GM20000 (cell line): ENCODE measurements around the gene ATP11A.
A peak's percentile ranks its signal among the peaks of the same experiment; 100 is the strongest.

Experiments
- DNase-seq: peaks from one replicate; pipeline ENCODE4 v3.0.0; 2012; ENCODE audit warnings: low spot score
- TF ChIP-seq, protein P1 (sequence below): IDR thresholded peaks from 2 replicates; pipeline ENCODE4 v1.5.1; 2012; ENCODE audit warnings: mild to moderate bottlenecking, control low read depth; ENCODE audit errors: extremely low read depth, missing control alignments

The ATP11A gene

DNA sequence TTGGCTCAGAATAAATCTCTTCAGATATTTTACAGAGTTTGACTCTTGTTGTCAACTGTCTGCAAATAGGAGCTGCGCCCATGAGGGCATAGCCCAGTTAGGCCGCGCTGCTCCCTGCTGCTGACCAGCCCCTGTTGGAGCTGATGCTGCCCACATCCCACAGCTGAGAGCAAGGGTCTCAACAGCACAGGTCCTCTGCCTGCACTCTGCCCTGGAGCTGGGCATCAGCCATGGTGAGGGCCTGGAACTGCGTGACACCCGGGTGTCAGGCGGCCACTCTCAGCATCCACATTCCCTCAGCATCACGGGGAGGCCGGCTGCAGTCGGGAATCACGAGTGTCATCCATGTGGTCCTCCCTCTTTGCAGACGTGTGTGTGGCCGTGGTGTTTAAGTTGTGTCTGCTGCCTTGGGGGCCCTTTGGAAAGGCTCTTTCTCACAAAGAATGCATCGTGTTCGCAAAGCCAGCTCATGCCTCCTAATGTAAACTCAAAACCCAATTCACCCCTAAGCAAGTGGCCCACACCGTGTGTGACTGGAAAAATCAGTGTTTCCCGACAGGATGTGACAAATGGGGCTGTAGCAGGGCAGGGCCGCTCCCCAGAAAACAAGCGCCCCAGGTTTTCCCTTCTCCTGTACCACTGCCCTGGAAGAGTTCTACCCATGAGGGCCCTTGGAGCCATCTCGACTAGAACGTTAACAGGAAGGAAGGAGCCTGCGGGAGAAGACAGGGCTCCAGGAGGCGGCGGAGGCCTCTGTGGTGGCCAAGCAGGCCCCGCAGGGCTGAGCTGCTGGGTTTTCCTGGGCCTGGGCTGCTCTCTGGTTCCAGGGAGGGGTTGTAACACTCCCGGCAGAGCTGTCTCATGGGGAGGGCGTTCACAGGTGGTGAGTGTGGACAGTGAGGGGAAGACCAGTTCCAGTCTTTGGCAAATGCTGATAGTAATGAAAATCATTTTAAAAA, 20.3 kb downstream of the ATP11A start:
- TF ChIP-seq, protein P1, sequence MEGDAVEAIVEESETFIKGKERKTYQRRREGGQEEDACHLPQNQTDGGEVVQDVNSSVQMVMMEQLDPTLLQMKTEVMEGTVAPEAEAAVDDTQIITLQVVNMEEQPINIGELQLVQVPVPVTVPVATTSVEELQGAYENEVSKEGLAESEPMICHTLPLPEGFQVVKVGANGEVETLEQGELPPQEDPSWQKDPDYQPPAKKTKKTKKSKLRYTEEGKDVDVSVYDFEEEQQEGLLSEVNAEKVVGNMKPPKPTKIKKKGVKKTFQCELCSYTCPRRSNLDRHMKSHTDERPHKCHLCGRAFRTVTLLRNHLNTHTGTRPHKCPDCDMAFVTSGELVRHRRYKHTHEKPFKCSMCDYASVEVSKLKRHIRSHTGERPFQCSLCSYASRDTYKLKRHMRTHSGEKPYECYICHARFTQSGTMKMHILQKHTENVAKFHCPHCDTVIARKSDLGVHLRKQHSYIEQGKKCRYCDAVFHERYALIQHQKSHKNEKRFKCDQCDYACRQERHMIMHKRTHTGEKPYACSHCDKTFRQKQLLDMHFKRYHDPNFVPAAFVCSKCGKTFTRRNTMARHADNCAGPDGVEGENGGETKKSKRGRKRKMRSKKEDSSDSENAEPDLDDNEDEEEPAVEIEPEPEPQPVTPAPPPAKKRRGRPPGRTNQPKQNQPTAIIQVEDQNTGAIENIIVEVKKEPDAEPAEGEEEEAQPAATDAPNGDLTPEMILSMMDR = no peak
- DNase-seq = no peak

DNA sequence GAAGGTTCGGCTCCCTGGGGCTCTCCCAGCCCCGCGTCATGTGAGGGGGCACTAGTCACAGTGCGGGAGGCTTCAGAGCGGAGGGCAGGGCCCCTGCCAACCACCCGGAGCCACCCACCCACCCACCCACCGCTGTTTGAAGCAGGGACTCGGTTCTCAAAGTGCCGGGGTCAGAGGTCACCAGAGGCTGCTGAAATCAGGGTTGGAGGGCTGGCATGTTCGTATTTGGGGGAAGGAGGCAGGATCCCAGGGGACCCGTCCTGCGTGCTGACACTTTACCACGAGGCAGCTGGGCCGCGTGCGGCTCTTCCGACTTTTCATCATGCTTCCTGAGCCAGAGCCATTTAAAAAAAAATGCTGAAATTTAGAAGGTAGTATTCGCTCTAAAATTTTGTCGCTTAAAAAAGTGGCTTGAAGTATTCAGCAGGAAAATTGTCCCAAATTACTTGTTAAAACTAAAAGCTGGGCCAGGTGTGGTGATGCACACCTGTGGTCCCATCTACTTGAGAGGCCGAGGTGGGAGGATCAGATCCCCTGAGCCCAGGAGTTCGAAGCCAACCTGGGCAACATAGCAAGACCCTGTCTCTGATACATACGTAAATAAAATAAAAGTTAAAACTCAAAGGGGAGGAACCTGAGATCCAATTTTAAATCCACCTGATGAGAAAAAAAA, 21.2 kb downstream of the ATP11A start:
- TF ChIP-seq, protein P1 = no peak
- no peak for DNase-seq

DNA sequence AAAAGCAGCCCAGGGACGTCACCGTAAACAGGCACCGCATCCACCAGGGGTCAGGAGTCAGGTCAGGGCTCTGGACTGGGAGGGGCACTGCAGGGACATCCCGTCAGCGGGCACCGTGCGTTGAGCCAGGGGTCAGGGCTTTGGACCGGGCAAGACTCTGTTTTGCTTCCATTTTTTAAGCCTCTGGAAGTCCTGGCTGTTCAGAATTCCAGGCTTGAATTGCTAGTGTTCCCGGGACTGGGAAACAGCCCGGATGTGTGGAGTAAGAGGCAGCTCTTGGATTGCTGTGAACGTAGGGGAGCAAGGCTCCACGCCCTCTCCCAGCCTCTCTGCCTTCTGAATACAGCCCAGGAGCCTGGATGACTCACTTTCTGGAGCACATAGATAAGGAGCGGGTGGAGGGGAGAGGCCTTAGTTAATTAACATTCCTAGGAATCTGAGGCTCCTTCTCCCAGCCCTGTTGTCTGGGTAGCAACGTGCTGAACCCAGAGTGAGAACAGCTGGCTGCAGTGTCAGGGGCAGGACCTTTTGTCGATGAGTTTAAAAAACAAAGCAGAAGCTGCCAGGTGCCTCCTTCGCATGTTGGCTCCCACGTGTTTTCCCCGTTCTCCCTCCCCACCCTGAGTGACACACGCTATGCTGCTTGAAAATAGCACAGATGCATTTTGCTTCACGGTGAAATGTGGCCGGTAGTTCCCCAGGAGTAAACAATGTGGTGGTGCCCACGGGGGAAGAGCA, 21.9 kb downstream of the ATP11A start:
- TF ChIP-seq, protein P1 = no peak
- DNase-seq = peak; percentile 66

DNA sequence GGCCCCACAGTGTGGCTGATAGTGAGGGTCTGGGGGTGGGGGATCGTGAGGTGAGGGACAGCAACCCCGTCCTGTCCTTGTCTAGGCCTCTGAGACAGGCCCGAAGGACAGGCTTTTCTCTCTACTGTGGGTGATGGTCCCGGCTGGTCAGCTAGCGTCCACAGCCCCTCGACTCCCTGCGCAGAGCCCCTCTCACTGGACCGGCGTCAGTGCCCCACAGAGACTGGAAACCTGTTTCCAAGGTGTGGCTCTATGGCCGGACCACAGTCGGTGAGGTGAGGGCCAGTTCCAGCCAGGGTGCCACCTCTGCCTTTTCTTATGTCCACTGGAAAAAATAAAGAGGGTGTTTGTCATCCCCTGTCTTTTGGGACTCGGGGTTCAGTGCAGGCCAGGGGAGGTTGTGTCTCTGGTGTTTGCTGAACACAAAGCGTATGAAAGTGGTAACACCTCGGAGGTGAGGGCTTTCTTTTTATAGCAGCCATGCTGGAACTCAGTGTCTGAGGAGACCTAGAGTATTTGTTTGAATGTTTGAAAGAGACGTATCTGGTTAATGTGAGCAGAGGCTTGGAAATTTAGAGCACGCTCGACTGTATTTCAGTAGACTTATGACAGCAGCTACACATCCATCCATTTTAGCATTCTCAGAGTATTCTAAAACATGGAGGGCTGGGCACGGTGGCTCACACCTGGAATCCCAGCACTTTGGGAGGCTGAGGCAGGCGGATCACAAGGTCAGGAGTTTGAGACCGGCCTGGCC, 22.8 kb downstream of the ATP11A start:
- TF ChIP-seq, protein P1 = no peak
- DNase-seq = no peak

DNA sequence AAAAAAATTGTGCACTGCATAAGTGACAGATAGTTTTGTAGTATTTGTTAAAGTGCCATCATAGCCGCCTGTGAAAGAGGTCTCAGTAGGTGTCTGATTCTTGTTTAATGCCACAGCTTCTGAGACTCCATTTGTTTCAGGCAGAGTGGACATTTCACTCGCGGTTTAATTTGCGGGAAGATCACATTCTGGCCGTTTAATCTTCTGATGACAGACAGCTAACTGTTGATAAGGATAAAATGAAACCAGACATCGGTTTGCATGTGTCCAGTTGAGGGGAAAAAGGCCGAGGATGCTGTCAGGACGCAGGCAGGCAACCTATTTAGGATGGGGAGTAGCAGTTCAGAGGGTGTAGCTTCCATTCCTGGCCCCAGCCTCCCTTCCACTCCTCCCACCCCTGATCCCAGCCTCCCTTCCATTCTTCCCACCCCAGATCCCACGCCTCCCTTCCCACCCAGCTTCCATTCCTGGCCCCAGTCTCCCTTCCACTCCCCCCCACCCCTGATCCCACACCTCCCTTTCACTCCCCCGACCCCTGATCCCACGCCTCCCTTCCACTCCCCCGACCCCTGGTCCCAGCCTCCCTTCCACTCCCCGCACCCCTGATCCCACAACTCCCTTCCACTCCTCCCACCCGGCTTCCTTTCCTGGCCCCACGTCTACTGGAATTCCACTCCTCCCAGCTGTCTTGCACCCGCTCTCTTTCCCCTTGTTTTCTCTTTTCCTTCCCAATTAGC, 23.8 kb downstream of the ATP11A start:
- no peak for DNase-seq
- TF ChIP-seq, protein P1 = no peak

DNA sequence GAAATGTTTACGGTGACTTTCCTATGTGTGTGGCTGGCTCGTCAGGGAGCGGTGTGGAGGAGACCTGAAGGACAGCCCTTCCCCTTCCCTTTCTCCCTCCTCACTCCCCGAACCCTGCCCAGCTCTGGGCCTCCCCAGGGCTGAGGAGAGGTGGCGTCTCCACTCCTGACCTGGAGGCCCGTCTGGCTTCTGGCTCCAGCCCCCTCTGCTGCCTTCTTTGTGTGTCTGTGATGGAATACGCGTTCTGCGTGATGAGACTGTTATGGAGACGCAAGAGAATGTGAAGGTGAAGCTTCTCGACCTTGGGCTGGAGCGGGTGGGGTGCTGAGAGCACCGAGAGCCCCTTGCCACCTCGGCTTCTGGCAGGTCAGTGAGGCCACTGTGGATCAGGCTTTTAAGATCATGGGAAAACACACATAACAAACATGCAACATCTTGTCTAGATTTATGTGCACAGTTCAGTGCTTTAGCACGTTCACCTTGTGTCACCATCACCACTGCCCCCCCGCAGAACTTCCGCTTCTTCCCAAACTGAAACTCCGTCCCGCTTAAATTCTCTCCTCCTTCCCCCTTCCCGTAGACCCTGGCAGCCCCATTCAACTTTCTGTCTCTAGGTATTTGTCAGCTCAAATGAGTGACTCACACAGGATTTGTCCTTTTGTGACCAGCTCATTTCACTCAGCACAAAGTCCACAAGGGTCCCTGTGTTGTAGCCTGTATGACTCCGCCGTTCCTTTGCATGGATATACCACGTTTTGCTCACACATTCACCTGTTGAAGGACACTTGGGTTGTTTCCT, 24.7 kb downstream of the ATP11A start:
- TF ChIP-seq, protein P1 = no peak
- no peak for DNase-seq
